Measurements from ENCODE around the gene ZFP57.

DNA sequence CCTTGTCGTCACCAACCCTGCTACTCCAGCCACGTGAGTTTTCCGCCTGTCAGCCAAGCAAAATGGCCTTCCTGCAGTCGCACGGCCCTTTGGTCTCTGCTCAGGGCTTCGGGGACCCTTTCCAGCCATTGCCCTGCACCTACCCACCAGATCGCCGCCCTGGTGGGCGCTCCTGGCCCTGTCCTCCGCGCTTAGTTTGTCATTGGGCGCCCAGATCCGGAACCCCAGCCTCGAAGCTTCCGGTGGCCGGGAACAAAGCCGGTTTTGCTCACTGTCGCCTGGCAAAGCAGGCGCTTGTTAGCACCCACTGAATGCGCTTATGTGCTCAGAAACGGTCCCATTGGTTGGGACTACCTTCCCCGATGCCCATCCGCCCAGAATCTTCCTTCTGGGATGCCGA, 536 bp downstream of the ZFP57 start:
- no peak for TF ChIP-seq CTCF (IDR thresholded peaks at IDR 0.05; ENCODE audit: poor library complexity, severe bottlenecking)
- no peak for TF ChIP-seq TAF1 (IDR thresholded peaks at IDR 0.05; ENCODE audit: low read depth)
- TF ChIP-seq SMC3 (conservative IDR thresholded peaks at IDR 0.05; ENCODE audit: poor library complexity): no peak
- TF ChIP-seq RAD21 (conservative IDR thresholded peaks at IDR 0.05): no peak
- no peak for TF ChIP-seq EZH2 (IDR thresholded peaks at IDR 0.05; ENCODE audit: borderline replicate concordance, insufficient read depth, low read length, poor library complexity, severe bottlenecking)
- TF ChIP-seq EP300 (conservative IDR thresholded peaks at IDR 0.05; ENCODE audit: poor library complexity, severe bottlenecking): no peak
- TF ChIP-seq, protein P1, sequence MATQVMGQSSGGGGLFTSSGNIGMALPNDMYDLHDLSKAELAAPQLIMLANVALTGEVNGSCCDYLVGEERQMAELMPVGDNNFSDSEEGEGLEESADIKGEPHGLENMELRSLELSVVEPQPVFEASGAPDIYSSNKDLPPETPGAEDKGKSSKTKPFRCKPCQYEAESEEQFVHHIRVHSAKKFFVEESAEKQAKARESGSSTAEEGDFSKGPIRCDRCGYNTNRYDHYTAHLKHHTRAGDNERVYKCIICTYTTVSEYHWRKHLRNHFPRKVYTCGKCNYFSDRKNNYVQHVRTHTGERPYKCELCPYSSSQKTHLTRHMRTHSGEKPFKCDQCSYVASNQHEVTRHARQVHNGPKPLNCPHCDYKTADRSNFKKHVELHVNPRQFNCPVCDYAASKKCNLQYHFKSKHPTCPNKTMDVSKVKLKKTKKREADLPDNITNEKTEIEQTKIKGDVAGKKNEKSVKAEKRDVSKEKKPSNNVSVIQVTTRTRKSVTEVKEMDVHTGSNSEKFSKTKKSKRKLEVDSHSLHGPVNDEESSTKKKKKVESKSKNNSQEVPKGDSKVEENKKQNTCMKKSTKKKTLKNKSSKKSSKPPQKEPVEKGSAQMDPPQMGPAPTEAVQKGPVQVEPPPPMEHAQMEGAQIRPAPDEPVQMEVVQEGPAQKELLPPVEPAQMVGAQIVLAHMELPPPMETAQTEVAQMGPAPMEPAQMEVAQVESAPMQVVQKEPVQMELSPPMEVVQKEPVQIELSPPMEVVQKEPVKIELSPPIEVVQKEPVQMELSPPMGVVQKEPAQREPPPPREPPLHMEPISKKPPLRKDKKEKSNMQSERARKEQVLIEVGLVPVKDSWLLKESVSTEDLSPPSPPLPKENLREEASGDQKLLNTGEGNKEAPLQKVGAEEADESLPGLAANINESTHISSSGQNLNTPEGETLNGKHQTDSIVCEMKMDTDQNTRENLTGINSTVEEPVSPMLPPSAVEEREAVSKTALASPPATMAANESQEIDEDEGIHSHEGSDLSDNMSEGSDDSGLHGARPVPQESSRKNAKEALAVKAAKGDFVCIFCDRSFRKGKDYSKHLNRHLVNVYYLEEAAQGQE (IDR thresholded peaks at IDR 0.05; ENCODE audit: borderline replicate concordance): no peak

Data from neural cell (in vitro differentiated cells).